Endothelial cell (in vitro differentiated cells): ENCODE measurements around the gene MICAL3. TPM values are rescaled to one million over a fixed set of nuclear protein-coding genes. Genes with fewer than 3 reads are reported as not detected.

Experiments used
- DNase-seq: peaks from one replicate; pipeline ENCODE4 v3.0.0; 2021; ENCODE audit warnings: low spot score
- H3K27ac Mint-ChIP-seq: one replicate; pipeline ENCODE4 v1.8.0; 2021; ENCODE audit warnings: mixed read lengths, inconsistent platforms; ENCODE audit not compliant: unreplicated experiment
- H3K27me3 Mint-ChIP-seq: one replicate; pipeline ENCODE4 v1.8.0; 2021; ENCODE audit warnings: mild to moderate bottlenecking, moderate library complexity, mixed read lengths, inconsistent platforms; ENCODE audit not compliant: unreplicated experiment
- H3K36me3 Mint-ChIP-seq: one replicate; pipeline ENCODE4 v1.8.0; 2021; ENCODE audit warnings: mild to moderate bottlenecking, low read depth, mixed read lengths, inconsistent platforms; ENCODE audit not compliant: unreplicated experiment
- H3K4me1 Mint-ChIP-seq: one replicate; pipeline ENCODE4 v1.8.0; 2021; ENCODE audit warnings: mild to moderate bottlenecking, mixed read lengths, inconsistent platforms; ENCODE audit not compliant: unreplicated experiment
- H3K4me3 Mint-ChIP-seq: one replicate; pipeline ENCODE4 v1.8.0; 2021; ENCODE audit warnings: mild to moderate bottlenecking, mixed read lengths, inconsistent platforms; ENCODE audit not compliant: unreplicated experiment
- H3K9me3 Mint-ChIP-seq: one replicate; pipeline ENCODE4 v1.8.0; 2021; ENCODE audit warnings: mixed read lengths, inconsistent platforms; ENCODE audit not compliant: unreplicated experiment
- total RNA-seq: library from RNA; stranded (reverse); fragmentation: NEBNext Ultra II Directional; extraction: Animal tissue kit (Norgen Biotek cat#: 25700); gene quantifications from one replicate; pipeline ENCODE4 v1.2.1, GENCODE V29; 2021; ENCODE audit not compliant: unreplicated experiment
- TF ChIP-seq, protein P1 (sequence below): fragments of 200-600 bp; sonication (generic); IDR thresholded peaks from one replicate; pipeline ENCODE4 v1.5.0; 2021; ENCODE audit warnings: antibody characterized with exemption; ENCODE audit not compliant: unreplicated experiment

The MICAL3 gene
- total RNA-seq, 1 donor from 2014 or later, result 54.3 TPM

DNA sequence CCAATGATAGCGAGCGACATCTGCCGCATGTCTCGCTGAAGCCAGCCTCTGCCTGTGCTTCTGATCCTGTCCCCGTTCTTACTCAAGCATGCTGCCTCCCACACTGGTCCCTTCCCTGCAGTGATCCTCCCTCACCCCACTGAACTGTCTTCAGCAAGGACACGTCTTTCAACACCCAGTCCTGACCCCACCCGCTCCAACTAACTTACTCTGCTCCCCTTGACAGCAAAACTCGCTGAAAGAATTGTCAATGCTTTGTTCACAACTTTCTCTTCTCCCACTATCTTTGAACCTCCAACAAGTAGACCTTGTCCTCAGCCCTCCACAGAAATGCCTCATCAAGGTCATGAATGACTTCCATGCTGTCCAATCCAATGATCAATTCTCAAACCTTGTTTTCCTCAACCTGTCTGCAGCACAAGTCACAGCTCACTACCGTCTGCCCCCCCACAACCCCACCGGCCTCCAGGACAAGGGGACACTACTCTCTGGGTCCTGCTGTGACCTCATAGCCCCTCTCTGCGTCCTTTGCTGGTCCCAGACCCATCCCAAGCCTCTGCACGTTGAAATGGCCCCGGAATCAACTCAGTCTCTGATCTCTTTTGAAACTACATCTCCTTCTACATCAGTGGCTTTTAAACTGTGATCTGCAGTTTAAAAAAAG is 108.0 kb downstream of the MICAL3 start:
- no peaks in the 10 kb centered on the region for H3K9me3 Mint-ChIP-seq
- DNase-seq, result no peak
- TF ChIP-seq, protein P1, sequence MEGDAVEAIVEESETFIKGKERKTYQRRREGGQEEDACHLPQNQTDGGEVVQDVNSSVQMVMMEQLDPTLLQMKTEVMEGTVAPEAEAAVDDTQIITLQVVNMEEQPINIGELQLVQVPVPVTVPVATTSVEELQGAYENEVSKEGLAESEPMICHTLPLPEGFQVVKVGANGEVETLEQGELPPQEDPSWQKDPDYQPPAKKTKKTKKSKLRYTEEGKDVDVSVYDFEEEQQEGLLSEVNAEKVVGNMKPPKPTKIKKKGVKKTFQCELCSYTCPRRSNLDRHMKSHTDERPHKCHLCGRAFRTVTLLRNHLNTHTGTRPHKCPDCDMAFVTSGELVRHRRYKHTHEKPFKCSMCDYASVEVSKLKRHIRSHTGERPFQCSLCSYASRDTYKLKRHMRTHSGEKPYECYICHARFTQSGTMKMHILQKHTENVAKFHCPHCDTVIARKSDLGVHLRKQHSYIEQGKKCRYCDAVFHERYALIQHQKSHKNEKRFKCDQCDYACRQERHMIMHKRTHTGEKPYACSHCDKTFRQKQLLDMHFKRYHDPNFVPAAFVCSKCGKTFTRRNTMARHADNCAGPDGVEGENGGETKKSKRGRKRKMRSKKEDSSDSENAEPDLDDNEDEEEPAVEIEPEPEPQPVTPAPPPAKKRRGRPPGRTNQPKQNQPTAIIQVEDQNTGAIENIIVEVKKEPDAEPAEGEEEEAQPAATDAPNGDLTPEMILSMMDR, result no peak
- peaks cover 46% of the 10 kb centered on the region for H3K4me1 Mint-ChIP-seq
- peaks cover 8% of the 10 kb centered on the region for H3K27me3 Mint-ChIP-seq
- no peak overlapping the region for H3K4me3 Mint-ChIP-seq
- no peak overlapping the region for H3K27ac Mint-ChIP-seq
- H3K36me3 Mint-ChIP-seq, result peaks cover 4% of the 10 kb centered on the region

DNA sequence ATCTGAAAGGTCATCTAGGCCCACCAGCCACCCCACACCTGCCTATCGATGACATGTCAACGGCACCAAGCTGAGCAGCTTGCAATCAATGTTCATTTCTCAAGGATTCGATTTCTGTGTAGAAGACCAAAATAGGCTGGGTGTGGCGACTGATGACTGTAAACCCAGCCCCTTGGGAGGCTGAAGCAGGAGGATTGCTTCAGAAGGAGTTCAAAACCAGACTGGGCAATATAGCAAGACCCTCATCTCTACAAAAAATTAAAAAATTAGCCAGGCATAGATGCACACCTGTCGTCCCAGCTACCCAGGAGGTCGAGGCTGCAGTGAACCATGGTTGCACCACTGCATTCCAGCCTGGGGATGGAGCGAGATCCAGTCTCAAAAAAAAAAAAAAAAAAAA is 108.7 kb downstream of the MICAL3 start:
- H3K9me3 Mint-ChIP-seq, result no peaks in the 10 kb centered on the region
- H3K4me1 Mint-ChIP-seq, result peaks cover 46% of the 10 kb centered on the region
- peaks cover 10% of the 10 kb centered on the region for H3K27me3 Mint-ChIP-seq
- H3K36me3 Mint-ChIP-seq, result peaks cover 4% of the 10 kb centered on the region
- TF ChIP-seq, protein P1, result no peak
- H3K27ac Mint-ChIP-seq, result no peak overlapping the region
- DNase-seq, result no peak
- no peak overlapping the region for H3K4me3 Mint-ChIP-seq

DNA sequence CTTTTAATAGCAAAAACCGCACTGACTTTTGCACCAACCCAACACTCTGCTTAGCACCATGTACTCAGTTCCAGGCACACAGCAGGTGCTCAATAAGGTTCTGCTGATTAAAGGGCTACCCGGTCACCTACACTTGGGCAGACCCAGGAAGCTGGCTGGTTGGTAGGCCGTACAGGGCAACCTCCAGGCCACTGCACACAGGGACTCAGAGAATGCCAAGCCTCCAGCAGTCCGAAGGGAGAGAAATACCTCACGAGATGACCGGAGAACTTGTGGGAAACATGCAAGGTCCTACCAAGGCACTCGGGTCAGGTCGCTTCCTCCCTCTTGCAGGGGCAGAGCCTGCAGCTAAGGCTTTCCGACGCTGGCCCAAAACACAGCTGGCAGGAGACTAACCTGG is 109.2 kb downstream of the MICAL3 start:
- Mint-ChIP-seq H3K27ac (no peak overlapping the region), H3K27me3 (peaks cover 10% of the 10 kb centered on the region), H3K4me3 (no peak overlapping the region), H3K4me1 (peaks cover 46% of the 10 kb centered on the region), H3K9me3 (no peaks in the 10 kb centered on the region), H3K36me3 (no peaks in the 10 kb centered on the region)
- no peak for DNase-seq
- TF ChIP-seq, protein P1, result no peak

DNA sequence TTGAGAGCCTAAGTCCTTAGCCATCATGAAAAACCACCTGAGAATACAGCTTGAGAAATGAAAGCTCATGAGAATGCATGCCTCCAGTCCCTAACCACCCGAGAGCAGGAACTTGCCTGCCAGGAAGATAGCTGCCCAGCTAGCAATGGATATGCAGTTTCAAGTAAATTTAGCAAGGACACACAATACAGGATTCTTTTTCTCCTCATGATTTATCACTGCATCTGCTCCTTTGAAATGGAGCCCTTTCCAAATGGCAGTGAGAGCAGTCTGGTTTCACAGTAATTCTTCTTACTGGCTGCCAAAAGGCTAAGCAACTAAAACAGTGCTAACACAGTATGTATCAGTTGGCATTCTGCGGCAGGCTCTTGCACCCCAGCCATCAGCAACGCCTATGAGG is 109.9 kb downstream of the MICAL3 start:
- no peak overlapping the region for H3K27ac Mint-ChIP-seq
- TF ChIP-seq, protein P1, result no peak
- H3K36me3 Mint-ChIP-seq, result no peaks in the 10 kb centered on the region
- no peaks in the 10 kb centered on the region for H3K9me3 Mint-ChIP-seq
- no peak overlapping the region for H3K4me3 Mint-ChIP-seq
- peaks cover 11% of the 10 kb centered on the region for H3K27me3 Mint-ChIP-seq
- no peak for DNase-seq
- peaks cover 47% of the 10 kb centered on the region for H3K4me1 Mint-ChIP-seq

DNA sequence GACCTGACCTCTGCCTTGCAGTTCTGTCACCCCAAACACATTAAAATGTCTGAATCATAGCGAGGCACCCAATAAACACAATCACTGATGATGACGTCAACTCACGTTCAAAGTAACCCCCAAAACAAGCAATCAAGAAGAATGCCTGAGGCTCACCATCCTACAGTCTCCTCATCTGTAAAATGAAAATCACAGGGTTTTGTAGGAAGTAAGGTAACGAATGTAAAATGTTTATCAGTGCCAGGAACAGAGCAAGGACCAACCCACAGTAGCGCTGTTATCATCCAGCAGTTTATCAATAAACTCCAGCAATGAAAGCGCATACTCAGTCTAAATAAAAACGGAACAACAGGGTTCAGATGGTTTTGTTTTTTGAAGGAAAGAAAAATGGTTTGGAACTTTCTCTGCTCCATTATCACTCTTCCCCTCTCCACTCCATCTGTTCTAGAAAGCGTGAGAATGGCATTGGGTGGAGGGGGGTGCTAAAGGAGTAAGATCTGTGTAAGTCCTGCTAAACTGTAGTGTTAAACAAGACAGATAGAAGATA is 110.5 kb downstream of the MICAL3 start:
- TF ChIP-seq, protein P1, result no peak
- DNase-seq, result no peak
- peaks cover 49% of the 10 kb centered on the region for H3K4me1 Mint-ChIP-seq
- no peak overlapping the region for H3K4me3 Mint-ChIP-seq
- no peaks in the 10 kb centered on the region for H3K36me3 Mint-ChIP-seq
- peaks cover 11% of the 10 kb centered on the region for H3K27me3 Mint-ChIP-seq
- no peaks in the 10 kb centered on the region for H3K9me3 Mint-ChIP-seq
- H3K27ac Mint-ChIP-seq, result no peak overlapping the region
